Vagina (tissue), 2 donors: ENCODE measurements around the gene ZNF593OS. TPM values are rescaled to one million over a fixed set of nuclear protein-coding genes. Genes with fewer than 3 reads are reported as not detected.

ENCODE experiments used
- DNase-seq, 2 donors: peaks; one replicate each; pipeline ENCODE4 v3.0.0-alpha.2; 2017; ENCODE audit errors: extremely low spot score in 2 of 2
- H3K27ac ChIP-seq: fragments of 200-600 bp; sonication (generic); one replicate; pipeline ENCODE4 v1.5.1; 2019
- H3K27me3 ChIP-seq: fragments of 200-600 bp; sonication (generic); one replicate; pipeline ENCODE4 v1.5.1; 2019
- H3K36me3 ChIP-seq, 2 donors: fragments of 200-600 bp; sonication (generic); one replicate each; pipeline ENCODE4 v1.5.1; 2017 to 2019
- H3K4me1 ChIP-seq: fragments of 200-600 bp; sonication (generic); one replicate; pipeline ENCODE4 v1.5.1; 2019
- H3K4me3 ChIP-seq, 2 donors: fragments of 200-600 bp; sonication (generic); 1 replicate in 1 of 2; 2 replicates in 1 of 2; pipeline ENCODE4 v1.5.1; 2016 to 2019
- H3K9me3 ChIP-seq: fragments of 200-600 bp; sonication (generic); one replicate; pipeline ENCODE4 v1.5.1; 2019
- CTCF ChIP-seq, 3 experiments: fragments of 450-650 bp in 2 of 3; fragments of 200-600 bp in 1 of 3; sonication (generic) in 1 of 3; IDR thresholded peaks; one replicate each; pipeline ENCODE4 v1.5.1; 2017 to 2019; ENCODE audit warnings: antibody characterized with exemption in 3 of 3, mild to moderate bottlenecking in 2 of 3, moderate library complexity in 2 of 3
- POLR2A ChIP-seq, 2 donors: fragments of 450-650 bp; IDR thresholded peaks; one replicate each; pipeline ENCODE4 v1.6.1; 2017; ENCODE audit warnings: antibody characterized with exemption in 2 of 2, mild to moderate bottlenecking in 2 of 2, moderate library complexity in 2 of 2
- POLR2AphosphoS5 ChIP-seq, 2 donors: sonication (generic); formaldehyde crosslinking; IDR thresholded peaks; one replicate each; pipeline ENCODE4 v1.9.0; 2017; ENCODE audit warnings: antibody characterized with exemption in 2 of 2, mild to moderate bottlenecking in 2 of 2, low read depth in 1 of 2; ENCODE audit not compliant: insufficient read depth in 1 of 2
- intact Hi-C: fragments of 100-400 bp; cut with DNase I; formaldehyde crosslinking; loops from one replicate; pipeline ENCODE4 v1.15.1; 2023
- total RNA-seq: library from RNA; depleted of rRNA; stranded (reverse); fragments of >200 nt; gene quantifications from one replicate; pipeline ENCODE4 v1.2.3, GENCODE V29; 2016

Gene ZNF593OS
- total RNA-seq, 1 donor from 2014 or later, result not detected

DNA sequence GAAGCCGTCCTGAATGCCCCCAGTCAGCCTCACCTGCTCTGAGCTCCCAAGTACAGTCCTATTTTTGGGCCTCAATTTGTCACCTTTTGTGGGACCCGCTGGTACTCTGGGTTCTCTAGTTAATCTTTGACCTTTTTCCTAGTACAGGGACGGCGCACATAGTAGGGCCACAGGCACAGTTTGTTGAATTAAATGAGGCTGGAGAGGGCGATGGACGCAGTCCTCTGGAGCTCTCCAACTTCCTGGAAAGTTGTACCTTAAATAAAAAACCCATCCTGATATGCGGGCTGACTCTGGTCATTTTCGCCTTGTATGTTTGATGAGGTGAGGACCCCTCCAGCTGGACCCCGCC is 8.0 kb downstream of the ZNF593OS start:
- Histone ChIP-seq H3K36me3 (no peaks in the 10 kb centered on the region), H3K27me3 (no peaks in the 10 kb centered on the region), H3K4me3 (peak overlapping the region; percentile 28 to 70), H3K9me3 (no peaks in the 10 kb centered on the region), H3K4me1 (peaks cover 14% of the 10 kb centered on the region), H3K27ac (no peak overlapping the region)
- TF ChIP-seq POLR2AphosphoS5 (IDR thresholded peaks at IDR 0.05; ENCODE audit: insufficient read depth in 1 of 2, low read depth in 1 of 2) (no peak), POLR2A (IDR thresholded peaks at IDR 0.05) (no peak), CTCF (IDR thresholded peaks at IDR 0.05) (no peak)
- intact Hi-C loops, result loop anchor here (5.0 to 10.0 kb wide), 2 partner anchors 51 to 129 kb away; partner anchors contain the start of gene PDIK1L
- DNase-seq, result no peak

DNA sequence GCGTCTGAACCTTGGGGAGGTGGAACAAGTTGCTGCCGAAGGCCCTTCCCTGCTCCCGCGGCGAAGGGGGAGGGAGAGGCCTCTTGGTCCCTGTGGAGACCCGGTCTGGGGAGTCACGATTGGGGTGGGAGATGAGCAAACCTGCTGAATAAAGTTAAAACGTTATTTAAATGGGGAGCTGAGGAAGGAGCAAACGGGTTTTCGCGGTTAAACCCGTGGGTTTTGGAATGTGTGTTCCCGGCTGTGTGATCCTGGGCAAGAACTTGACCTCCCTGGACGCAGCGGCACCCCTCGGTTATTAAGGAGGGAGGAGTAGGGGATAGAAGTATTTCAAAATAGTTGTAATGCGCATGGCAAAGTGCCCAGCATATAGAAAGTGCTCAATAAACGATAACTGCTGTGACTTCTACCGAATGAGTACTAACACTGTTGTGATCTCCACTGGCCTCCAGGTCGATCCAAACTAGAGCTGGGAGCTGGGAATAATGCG is 9.4 kb downstream of the ZNF593OS start:
- H3K4me1 ChIP-seq, result peaks cover 14% of the 10 kb centered on the region
- no peaks in the 10 kb centered on the region for H3K27me3 ChIP-seq
- H3K9me3 ChIP-seq, result no peaks in the 10 kb centered on the region
- no peak for DNase-seq
- intact Hi-C loops, result loop anchor here (5.0 to 10.0 kb wide), 2 partner anchors 50 to 127 kb away; partner anchors contain the start of gene PDIK1L
- H3K4me3 ChIP-seq, result peak overlapping the region; percentile 41 to 50
- no peaks in the 10 kb centered on the region for H3K36me3 ChIP-seq
- peak overlapping the region; percentile 10 for H3K27ac ChIP-seq
- TF ChIP-seq POLR2AphosphoS5 (IDR thresholded peaks at IDR 0.05; ENCODE audit: insufficient read depth in 1 of 2, low read depth in 1 of 2), result no peak
- TF ChIP-seq POLR2A (IDR thresholded peaks at IDR 0.05), result no peak
- no peak for TF ChIP-seq CTCF (IDR thresholded peaks at IDR 0.05)

DNA sequence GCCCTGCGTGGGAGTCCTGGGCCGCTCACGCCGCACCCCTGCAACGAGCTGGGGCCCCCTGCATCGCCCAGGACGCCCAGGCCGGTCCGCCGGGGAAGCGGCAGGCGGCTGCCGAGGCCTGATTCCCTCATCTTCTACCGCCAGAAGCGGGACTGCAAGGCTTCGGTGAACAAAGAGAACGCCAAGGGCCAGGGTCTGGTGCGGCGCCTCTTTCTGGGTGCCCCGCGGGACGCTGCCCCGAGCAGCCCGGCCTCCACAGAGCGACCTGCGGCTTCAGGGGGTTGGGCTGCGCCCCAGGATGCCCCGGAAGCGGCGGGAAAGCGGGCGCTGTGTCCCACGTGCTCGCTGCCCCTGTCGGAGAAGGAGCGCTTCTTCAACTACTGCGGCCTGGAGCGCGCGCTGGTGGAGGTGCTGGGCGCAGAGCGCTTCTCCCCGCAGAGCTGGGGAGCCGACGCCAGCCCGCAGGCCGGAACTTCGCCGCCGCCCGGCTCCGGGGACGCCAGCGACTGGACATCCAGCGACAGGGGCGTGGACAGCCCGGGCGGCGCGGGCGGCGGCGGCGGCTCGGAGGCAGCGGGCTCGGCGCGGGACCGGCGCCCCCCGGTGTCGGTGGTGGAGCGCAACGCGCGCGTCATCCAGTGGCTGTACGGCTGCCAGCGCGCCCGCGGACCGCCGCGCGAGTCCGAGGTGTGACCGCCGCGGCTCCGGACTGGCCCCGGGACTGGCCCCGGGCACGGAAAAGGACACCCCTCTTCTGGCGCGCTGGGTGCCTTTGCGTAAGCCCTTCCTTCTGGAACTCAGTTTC is 10.0 kb downstream of the ZNF593OS start:
- Histone ChIP-seq H3K4me3 (peak overlapping the region; percentile 41 to 50), H3K36me3 (no peaks in the 10 kb centered on the region), H3K9me3 (no peaks in the 10 kb centered on the region), H3K4me1 (peaks cover 14% of the 10 kb centered on the region), H3K27ac (peak overlapping the region; percentile 10), H3K27me3 (peaks cover 4% of the 10 kb centered on the region)
- TF ChIP-seq POLR2AphosphoS5 (IDR thresholded peaks at IDR 0.05; ENCODE audit: insufficient read depth in 1 of 2, low read depth in 1 of 2) (peak in 1 of 2 donors; percentile 22), POLR2A (IDR thresholded peaks at IDR 0.05) (no peak), CTCF (IDR thresholded peaks at IDR 0.05) (no peak)
- intact Hi-C loops, result loop anchor here (5.0 to 10.0 kb wide), 2 partner anchors 49 to 127 kb away; partner anchors contain the start of gene PDIK1L
- DNase-seq, result no peak

GRCh38 chr1:26160527-26161414 is 10.9 kb downstream of the ZNF593OS start:
- TF ChIP-seq CTCF (IDR thresholded peaks at IDR 0.05) (no peak), POLR2A (IDR thresholded peaks at IDR 0.05) (no peak), POLR2AphosphoS5 (IDR thresholded peaks at IDR 0.05; ENCODE audit: insufficient read depth in 1 of 2, low read depth in 1 of 2) (no peak)
- intact Hi-C loops, result loop anchor here (5.0 to 10.0 kb wide), 2 partner anchors 48 to 126 kb away; partner anchors contain the start of gene PDIK1L
- Histone ChIP-seq H3K27me3 (peaks cover 7% of the 10 kb centered on the region), H3K4me1 (peaks cover 14% of the 10 kb centered on the region), H3K27ac (peak overlapping the region; percentile 10), H3K36me3 (no peaks in the 10 kb centered on the region), H3K9me3 (no peaks in the 10 kb centered on the region), H3K4me3 (peak overlapping the region; percentile 41 to 50)
- DNase-seq, result no peak
